NCI-H524 treated with DMSO at 0.1 percent for 48 hours (cell line): ENCODE results near the gene SCRN1.

Source experiments
- DNase-seq: peaks from one replicate; lab custom pipeline; 2025; lab: John Stamatoyannopoulos, UW

Gene SCRN1

DNA sequence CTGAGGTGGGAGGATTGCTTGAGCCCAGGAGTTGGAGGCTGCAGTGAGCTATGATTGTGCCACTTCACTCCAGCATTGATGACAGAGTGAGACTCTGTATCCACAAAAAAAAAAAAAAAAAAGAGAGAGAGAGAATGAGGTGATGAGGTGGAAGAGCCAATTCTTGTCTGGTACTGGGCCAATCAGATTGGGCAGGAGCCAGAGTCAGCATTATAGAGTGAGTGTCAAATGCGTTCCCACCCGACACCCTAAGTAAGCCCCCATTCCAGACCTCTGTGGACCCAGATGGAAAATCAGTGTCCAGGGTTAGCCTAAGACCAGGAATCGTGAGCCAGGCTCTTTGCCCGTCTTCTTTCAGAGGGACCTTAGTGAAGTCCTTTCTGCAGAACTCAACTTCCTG, 99.3 kb downstream of the SCRN1 start:
- DNase-seq, result no peak

DNA sequence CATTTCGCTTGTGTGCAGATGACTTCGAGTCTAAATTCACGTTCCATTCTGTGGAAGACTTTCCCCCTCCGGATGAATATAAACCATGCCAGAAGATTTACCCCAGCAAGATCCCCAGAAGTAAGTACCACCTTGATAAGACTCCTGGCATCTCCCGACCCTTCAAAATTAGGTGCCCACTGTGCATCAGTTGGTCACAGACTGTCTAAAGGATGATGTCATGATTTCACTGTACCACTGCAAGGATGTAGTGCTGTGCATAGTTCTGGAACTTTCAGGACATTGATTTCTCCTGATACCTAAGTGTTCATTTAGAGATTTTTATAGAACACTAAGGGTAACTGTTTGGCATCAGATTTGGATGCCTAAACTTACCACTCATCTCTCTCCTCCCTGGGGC, 100.3 kb downstream of the SCRN1 start:
- DNase-seq, result no peak

DNA sequence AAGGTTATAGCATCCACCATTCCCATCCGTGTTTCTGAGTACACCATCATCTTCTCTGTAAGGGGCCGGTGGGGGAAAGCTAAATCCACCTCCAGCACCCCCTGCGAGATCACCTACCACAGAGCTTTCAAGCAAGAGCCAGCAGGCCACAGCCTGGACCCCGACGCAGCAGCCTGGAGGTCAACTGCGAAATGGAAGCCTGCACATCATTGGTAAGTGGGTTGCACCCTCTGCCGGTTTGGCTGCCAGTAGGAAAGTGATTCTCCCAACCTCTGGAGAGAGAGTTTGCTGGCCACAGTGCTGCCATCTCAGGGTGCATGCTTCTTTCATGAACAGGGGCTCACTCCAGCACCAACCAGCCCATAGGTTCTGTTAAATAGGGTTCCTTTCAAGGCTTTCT, 101.6 kb downstream of the SCRN1 start:
- no peak for DNase-seq

DNA sequence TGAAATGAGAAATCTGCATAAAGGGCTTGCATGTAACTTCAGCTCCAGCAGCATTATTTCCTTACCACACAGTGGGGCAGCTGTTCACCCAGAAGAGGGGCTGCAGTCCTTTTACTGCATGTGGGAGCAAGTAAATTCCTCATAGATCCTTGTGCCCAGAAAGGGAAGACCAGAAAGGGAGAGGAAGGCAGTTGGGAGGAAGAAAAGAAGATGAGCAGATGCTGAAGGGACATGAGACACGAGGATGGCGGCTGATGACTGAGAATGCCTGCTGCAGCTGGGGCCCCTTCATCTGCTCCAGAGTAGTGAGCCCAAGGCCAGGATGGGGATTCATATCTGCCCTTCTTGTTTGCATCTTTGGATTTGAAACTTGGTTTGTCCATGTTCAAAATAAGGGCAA, 102.8 kb downstream of the SCRN1 start:
- no peak for DNase-seq

- no peak for DNase-seq
These were observed 104.0 kb downstream of the SCRN1 start for GRCh38 chr7:29885626-29886025.

DNA sequence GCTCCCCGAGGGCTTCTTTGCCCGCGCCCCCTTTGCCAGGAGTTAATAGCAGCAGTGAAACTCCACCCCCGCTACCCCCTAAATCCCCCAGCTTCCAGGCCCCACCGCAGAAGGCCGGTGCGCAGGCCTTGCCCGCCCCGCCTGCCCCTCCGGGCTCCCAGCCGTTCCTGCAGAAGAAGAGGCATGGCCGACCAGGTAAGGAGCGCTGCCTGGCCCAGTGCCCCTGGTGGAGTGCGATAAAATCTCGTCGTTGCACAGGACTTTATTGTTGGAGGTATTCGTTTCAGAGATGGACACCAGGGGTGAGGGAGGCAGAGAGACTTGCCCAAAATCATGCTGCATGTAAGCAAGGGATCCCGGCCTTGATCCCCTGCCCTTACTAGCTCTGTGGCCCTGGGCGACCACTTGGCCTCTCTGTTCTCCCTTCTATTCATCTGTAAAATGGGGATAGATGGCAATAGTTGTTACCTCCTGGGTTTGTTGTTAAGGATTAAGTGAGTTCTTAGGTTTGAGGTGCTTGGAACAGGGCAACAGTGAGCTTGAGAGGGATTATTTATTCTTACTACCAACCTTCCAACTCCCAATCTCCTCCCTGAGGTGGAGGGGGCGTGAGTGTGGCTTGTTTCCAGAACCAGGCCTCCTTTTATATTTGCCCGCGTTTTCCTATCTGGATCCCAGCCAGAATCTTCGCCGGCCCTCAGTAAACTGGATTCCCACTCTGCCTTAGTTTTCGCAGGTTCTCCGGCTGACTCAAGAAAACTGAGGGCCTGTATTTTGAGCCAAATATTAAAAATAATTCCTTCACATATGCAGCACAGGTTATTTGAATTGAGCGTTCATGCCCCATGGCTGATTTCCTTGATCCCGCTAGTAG, 105.0 kb downstream of the SCRN1 start:
- DNase-seq, result no peak

- no peak for DNase-seq
These were observed 105.9 kb downstream of the SCRN1 start for GRCh38 chr7:29883462-29884398.

GRCh38 chr7:29882481-29882880, 107.1 kb downstream of the SCRN1 start:
- no peak for DNase-seq

- DNase-seq, result no peak
These were observed 107.9 kb downstream of the SCRN1 start for GRCh38 chr7:29881724-29882123.

GRCh38 chr7:29879609-29880008, 110.0 kb downstream of the SCRN1 start:
- no peak for DNase-seq

GRCh38 chr7:29878081-29878688, 111.4 kb downstream of the SCRN1 start:
- DNase-seq, result no peak

- DNase-seq, result no peak
These were observed 112.4 kb downstream of the SCRN1 start for GRCh38 chr7:29877196-29877595.

DNA sequence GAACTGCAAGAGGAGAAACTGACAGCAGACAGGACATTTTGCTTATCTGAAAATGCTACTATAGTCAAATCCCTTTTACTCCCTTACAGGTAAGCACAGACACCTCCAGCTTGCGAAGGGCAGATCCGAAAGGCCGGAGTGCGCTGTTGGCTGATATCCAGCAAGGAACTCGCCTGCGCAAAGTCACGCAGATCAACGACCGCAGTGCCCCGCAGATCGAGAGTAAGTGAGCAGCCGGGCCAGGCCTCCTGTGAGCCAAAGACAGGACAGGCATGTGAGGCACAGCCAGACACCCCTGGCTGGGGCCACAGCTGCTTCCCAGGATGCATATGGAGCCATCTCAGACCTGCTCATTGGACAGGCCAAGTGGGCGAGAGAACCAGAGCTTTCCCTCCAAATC, 113.9 kb downstream of the SCRN1 start:
- DNase-seq, result no peak

GRCh38 chr7:29873644-29874294, 115.8 kb downstream of the SCRN1 start:
- no peak for DNase-seq

DNA sequence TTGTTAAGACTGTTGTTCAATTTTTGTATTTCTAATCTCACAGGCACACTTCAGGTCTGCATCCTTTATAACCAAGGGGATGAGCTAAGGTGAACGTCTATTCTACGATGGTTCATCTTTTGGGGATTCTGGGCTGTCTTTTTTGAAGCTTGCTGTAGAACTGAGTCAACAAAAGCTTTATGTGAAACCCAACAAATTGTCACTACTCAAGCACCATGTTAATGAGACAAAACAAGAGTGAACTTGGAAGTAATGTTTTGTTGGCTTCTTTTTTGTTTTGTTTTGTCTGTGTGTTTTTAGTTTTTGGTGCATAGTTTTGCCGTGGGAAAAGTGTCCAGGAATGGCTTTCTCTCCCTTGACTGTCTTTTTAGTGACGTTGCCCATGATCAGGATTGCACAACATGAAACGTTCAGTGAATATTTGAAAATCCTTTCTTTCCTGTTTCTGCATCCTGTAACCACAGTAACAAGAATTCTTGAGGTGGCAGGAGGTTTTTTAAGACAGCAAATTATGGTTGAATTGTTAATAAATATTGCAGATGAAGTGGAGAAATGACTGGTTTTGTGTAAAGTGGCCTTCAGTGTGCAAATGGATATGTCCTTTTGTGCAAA, 117.7 kb downstream of the SCRN1 start:
- no peak for DNase-seq
